Tibial nerve (tissue), 3 donors: ENCODE data around the gene TPRG1L.

Experiments used
- POLR2A ChIP-seq, 2 donors: fragments of 450-650 bp; IDR thresholded peaks; one replicate each; pipeline ENCODE4 v1.6.1; 2017; ENCODE audit warnings: antibody characterized with exemption in 2 of 2, mild to moderate bottlenecking in 2 of 2, moderate library complexity in 2 of 2
- TF ChIP-seq, protein P1 (sequence below), 5 experiments: fragments of 200-600 bp in 3 of 5; fragments of 450-650 bp in 2 of 5; sonication (generic) in 3 of 5; IDR thresholded peaks; one replicate each; pipeline ENCODE4 v1.5.1; 2016 to 2019; ENCODE audit warnings: antibody characterized with exemption in 5 of 5, mild to moderate bottlenecking in 3 of 5, moderate library complexity in 2 of 5

DNA sequence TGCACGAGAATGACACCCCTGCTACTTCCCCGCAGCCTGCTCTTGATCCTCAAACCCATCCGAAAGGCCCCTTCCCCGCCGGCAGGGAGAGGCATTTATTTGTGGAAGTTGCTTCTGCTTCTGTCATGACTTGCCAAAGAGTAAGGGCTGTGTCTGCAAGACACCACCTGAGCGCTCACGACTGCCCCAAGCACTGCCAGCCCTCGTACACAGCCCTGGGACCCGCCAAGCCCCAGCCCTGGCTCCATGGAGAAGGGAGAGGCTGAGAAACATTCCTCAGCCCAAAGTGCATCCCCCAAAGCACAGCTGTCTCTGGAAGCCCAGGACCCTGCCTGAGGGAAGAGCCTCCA, 6.3 kb upstream of the TPRG1L start:
- no peak for TF ChIP-seq POLR2A (IDR thresholded peaks at IDR 0.05)
- TF ChIP-seq, protein P1, sequence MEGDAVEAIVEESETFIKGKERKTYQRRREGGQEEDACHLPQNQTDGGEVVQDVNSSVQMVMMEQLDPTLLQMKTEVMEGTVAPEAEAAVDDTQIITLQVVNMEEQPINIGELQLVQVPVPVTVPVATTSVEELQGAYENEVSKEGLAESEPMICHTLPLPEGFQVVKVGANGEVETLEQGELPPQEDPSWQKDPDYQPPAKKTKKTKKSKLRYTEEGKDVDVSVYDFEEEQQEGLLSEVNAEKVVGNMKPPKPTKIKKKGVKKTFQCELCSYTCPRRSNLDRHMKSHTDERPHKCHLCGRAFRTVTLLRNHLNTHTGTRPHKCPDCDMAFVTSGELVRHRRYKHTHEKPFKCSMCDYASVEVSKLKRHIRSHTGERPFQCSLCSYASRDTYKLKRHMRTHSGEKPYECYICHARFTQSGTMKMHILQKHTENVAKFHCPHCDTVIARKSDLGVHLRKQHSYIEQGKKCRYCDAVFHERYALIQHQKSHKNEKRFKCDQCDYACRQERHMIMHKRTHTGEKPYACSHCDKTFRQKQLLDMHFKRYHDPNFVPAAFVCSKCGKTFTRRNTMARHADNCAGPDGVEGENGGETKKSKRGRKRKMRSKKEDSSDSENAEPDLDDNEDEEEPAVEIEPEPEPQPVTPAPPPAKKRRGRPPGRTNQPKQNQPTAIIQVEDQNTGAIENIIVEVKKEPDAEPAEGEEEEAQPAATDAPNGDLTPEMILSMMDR (IDR thresholded peaks at IDR 0.05) = no peak
